Measurements from ENCODE around the gene DAB1. TPM values are rescaled to one million over a fixed set of nuclear protein-coding genes. Genes with fewer than 3 reads are reported as not detected.

DAB1 gene
- total and polyA plus RNA-seq, 10 of the 15 experiments (the other 5 are each of a cell fraction or from before 2014, with no cell fraction given), result 0.02 to 0.10 (median 0.03) TPM; not detected in 5

DNA sequence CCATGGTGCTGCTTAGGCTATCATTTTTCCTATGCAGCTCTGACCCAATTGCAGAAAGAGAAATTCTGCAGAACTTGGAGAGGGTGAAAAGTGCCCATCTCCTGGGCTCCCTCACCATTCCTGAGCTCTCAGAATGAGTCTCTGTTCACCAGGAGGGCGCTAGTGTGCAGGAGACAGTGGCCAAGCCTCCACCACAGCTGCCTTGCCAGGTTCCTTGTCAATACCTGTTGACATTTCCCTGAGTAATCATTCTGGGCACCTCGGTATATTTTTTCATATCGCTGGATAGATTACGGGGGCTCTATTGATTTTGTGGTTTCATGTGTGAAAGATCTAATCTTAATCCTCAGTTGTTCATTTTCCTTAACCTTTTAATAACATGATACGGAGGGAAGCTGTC, 445.0 kb downstream of the DAB1 start:
- ChIA-PET RAD21 (ENCODE audit: unreplicated experiment) (no interaction called here), SMC1A (ENCODE audit: uncharacterized antibody, unreplicated experiment) (no interaction called here), POLR2A (no interaction called here), CTCF (interaction anchor here (1.7 kb wide), 1 partner anchor 10 kb away, joined by 4 read pairs; no protein-coding TSS in a partner anchor)
- no peaks in the 10 kb centered on the region for H3K36me3 ChIP-seq (ENCODE audit: control insufficient read depth in 2 of 2, insufficient read depth in 2 of 2, low read length in 1 of 2)
- H3K79me2 ChIP-seq (ENCODE audit: control insufficient read depth, insufficient read depth, low read length), result no peaks in the 10 kb centered on the region
- intact Hi-C loops (cut with micrococcal nuclease; ENCODE audit: unreplicated experiment) (no loop called here), in situ Hi-C loops (cut with MboI) (no loop called here)
- TF ChIP-seq PML (IDR thresholded peaks at IDR 0.05; ENCODE audit: low read length) (no peak), ZNF592 (IDR thresholded peaks at IDR 0.05) (no peak)
- no peak overlapping the region for H3K27ac ChIP-seq (ENCODE audit: control insufficient read depth, insufficient read depth)
- FAIRE-seq (no peak), DNase-seq (ENCODE audit: low read depth, low spot score) (no peak), ATAC-seq (no peak)
- H3K9me3 ChIP-seq (replicated peaks; ENCODE audit: control insufficient read depth, insufficient read depth, low read length), result no peaks in the 10 kb centered on the region
- H3K4me1 ChIP-seq (ENCODE audit: control insufficient read depth, insufficient read depth, low read length), result no peaks in the 10 kb centered on the region
- no peak overlapping the region for H3K9ac ChIP-seq (ENCODE audit: control insufficient read depth, insufficient read depth, low read length)
- no peak overlapping the region for H3K4me3 ChIP-seq
- 54% methylated on average over 5 of the region's 5 CpGs for WGBS (ENCODE audit: insufficient coverage, insufficient replicate concordance, low lambda C conversion rate, missing lambda C conversion rate)
- H2AFZ ChIP-seq (ENCODE audit: control insufficient read depth, low read depth, low read length), result no peak overlapping the region
- H3K27me3 ChIP-seq (replicated peaks in 1 of 2; ENCODE audit: control insufficient read depth in 2 of 2, insufficient read depth in 2 of 2, low read length in 1 of 2), result peaks cover 0 to 3% of the 10 kb centered on the region in 2 experiments; a peak in 3 of 4 replicates
- no TSS peak for BruUV-seq (replicated peaks)
- no peaks in the 10 kb centered on the region for H4K20me1 ChIP-seq (ENCODE audit: control insufficient read depth, insufficient read depth)
- H3K4me2 ChIP-seq (ENCODE audit: control insufficient read depth, insufficient read depth), result no peak overlapping the region

DNA sequence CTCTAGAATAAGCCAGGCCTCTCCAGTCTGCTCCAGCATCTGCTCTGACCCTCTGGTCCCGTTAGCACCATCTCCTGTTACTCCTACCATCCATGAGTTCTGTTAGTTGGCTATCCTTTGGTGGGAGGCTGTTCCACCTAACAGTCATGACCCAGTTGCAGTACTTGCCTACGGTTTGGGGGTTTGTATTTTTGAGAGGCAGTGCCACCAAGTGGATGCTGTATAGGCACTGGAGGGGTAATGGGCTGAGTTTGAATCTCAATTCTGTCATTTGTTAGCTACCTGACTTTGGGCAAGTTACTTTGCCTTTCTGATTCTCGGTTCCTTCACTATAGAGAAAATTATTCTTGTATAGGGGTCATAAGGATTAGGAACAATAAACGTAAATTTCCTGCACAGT, 445.9 kb downstream of the DAB1 start:
- ChIA-PET RAD21 (ENCODE audit: unreplicated experiment) (no interaction called here), POLR2A (no interaction called here), CTCF (no interaction called here), SMC1A (ENCODE audit: uncharacterized antibody, unreplicated experiment) (no interaction called here)
- Histone ChIP-seq H4K20me1 (ENCODE audit: control insufficient read depth, insufficient read depth) (no peaks in the 10 kb centered on the region), H3K27ac (ENCODE audit: control insufficient read depth, insufficient read depth) (no peak overlapping the region), H3K9ac (ENCODE audit: control insufficient read depth, insufficient read depth, low read length) (no peak overlapping the region), H3K4me2 (ENCODE audit: control insufficient read depth, insufficient read depth) (no peak overlapping the region), H3K79me2 (ENCODE audit: control insufficient read depth, insufficient read depth, low read length) (no peaks in the 10 kb centered on the region), H3K4me1 (ENCODE audit: control insufficient read depth, insufficient read depth, low read length) (no peaks in the 10 kb centered on the region), H2AFZ (ENCODE audit: control insufficient read depth, low read depth, low read length) (no peak overlapping the region), H3K4me3 (no peak overlapping the region), H3K9me3 (replicated peaks; ENCODE audit: control insufficient read depth, insufficient read depth, low read length) (no peaks in the 10 kb centered on the region), H3K36me3 (ENCODE audit: control insufficient read depth in 2 of 2, insufficient read depth in 2 of 2, low read length in 1 of 2) (no peaks in the 10 kb centered on the region), H3K27me3 (replicated peaks in 1 of 2; ENCODE audit: control insufficient read depth in 2 of 2, insufficient read depth in 2 of 2, low read length in 1 of 2) (peaks cover 0 to 3% of the 10 kb centered on the region in 2 experiments; a peak in 3 of 4 replicates)
- intact Hi-C loops (cut with micrococcal nuclease; ENCODE audit: unreplicated experiment), result no loop called here
- ATAC-seq (no peak), DNase-seq (ENCODE audit: low read depth, low spot score) (no peak), FAIRE-seq (no peak)
- in situ Hi-C loops (cut with MboI), result no loop called here
- no TSS peak for BruUV-seq (replicated peaks)
- WGBS (ENCODE audit: insufficient coverage, insufficient replicate concordance, low lambda C conversion rate, missing lambda C conversion rate), result 1% methylated on average over 4 of the region's 4 CpGs
- TF ChIP-seq, protein P1, sequence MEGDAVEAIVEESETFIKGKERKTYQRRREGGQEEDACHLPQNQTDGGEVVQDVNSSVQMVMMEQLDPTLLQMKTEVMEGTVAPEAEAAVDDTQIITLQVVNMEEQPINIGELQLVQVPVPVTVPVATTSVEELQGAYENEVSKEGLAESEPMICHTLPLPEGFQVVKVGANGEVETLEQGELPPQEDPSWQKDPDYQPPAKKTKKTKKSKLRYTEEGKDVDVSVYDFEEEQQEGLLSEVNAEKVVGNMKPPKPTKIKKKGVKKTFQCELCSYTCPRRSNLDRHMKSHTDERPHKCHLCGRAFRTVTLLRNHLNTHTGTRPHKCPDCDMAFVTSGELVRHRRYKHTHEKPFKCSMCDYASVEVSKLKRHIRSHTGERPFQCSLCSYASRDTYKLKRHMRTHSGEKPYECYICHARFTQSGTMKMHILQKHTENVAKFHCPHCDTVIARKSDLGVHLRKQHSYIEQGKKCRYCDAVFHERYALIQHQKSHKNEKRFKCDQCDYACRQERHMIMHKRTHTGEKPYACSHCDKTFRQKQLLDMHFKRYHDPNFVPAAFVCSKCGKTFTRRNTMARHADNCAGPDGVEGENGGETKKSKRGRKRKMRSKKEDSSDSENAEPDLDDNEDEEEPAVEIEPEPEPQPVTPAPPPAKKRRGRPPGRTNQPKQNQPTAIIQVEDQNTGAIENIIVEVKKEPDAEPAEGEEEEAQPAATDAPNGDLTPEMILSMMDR (IDR thresholded peaks at IDR 0.05 in 2 of 3, conservative IDR thresholded peaks at IDR 0.05 in 1 of 3; ENCODE audit: control insufficient read depth in 2 of 3, extremely low read depth in 1 of 3, insufficient read depth in 1 of 3, low read depth in 3 of 3, low read length in 3 of 3), result no peak
- TF ChIP-seq, protein P2, sequence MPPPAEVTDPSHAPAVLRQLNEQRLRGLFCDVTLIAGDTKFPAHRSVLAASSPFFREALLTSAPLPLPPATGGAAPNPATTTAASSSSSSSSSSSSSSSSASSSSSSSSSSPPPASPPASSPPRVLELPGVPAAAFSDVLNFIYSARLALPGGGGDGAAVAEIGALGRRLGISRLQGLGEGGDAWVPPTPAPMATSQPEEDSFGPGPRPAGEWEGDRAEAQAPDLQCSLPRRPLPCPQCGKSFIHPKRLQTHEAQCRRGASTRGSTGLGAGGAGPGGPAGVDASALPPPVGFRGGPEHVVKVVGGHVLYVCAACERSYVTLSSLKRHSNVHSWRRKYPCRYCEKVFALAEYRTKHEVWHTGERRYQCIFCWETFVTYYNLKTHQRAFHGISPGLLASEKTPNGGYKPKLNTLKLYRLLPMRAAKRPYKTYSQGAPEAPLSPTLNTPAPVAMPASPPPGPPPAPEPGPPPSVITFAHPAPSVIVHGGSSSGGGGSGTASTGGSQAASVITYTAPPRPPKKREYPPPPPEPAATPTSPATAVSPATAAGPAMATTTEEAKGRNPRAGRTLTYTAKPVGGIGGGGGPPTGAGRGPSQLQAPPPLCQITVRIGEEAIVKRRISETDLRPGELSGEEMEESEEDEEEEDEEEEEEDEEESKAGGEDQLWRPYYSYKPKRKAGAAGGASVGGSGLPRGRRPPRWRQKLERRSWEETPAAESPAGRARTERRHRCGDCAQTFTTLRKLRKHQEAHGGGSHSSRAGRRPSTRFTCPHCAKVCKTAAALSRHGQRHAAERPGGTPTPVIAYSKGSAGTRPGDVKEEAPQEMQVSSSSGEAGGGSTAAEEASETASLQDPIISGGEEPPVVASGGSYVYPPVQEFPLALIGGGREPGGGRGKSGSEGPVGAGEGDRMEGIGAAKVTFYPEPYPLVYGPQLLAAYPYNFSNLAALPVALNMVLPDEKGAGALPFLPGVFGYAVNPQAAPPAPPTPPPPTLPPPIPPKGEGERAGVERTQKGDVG (CRISPR knock-in tag; IDR thresholded peaks at IDR 0.05), result no peak
